ENCODE results near the gene SLC17A7. TPM values are rescaled to one million over a fixed set of nuclear protein-coding genes. Genes with fewer than 3 reads are reported as not detected.
A peak's percentile ranks its signal among the peaks of the same experiment; 100 is the strongest.

SLC17A7 gene
- total and polyA plus RNA-seq, 9 of the 15 experiments (the other 6 are each of a cell fraction or from before 2014, with no cell fraction given), result 1.1 to 15.7 (median 2.4) TPM

DNA sequence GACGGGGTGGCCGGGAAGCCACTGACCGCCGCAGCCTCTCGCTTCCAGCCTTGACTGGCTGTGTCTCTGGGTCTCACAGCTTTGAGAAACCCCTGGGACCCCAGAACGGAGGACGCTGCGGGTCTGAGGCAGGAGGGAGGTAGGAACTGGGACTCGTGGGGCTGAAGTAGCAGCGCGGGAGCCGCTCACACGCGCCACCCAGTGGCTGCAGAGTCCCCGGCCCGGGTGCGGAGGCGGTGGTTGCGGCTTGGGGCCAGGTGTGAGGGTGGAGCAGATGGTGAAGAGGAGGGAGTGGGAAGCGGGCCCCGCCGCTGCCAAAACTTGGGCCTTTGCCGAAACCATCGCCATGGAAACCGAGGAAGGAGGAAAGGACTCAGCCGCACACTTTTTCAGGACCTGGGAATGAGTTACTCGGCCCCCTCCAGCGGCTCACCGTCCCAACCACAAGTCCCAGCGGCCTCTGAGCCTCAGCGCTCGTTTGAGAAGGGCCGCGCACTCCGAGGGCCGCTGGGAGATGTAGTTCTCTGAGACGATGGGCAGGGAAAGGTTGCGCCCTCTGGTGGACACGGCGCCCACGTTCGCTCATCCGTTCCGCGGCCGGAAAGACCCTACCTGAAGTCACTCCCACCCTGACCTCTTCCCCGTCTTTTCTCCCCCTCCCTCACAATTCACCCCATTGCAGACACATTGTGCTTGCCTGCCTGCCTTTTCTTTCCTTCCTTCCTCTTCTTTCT, 2.2 kb upstream of the SLC17A7 start (continued):
- TF ChIP-seq ZMIZ1 (IDR thresholded peaks at IDR 0.05; ENCODE audit: low read depth in 2 of 2, low read length in 2 of 2), result peak in 1 of 2 experiments; percentile 23; a peak in 1 of 4 replicates
- TF ChIP-seq, protein P1, sequence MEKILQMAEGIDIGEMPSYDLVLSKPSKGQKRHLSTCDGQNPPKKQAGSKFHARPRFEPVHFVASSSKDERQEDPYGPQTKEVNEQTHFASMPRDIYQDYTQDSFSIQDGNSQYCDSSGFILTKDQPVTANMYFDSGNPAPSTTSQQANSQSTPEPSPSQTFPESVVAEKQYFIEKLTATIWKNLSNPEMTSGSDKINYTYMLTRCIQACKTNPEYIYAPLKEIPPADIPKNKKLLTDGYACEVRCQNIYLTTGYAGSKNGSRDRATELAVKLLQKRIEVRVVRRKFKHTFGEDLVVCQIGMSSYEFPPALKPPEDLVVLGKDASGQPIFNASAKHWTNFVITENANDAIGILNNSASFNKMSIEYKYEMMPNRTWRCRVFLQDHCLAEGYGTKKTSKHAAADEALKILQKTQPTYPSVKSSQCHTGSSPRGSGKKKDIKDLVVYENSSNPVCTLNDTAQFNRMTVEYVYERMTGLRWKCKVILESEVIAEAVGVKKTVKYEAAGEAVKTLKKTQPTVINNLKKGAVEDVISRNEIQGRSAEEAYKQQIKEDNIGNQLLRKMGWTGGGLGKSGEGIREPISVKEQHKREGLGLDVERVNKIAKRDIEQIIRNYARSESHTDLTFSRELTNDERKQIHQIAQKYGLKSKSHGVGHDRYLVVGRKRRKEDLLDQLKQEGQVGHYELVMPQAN (IDR thresholded peaks at IDR 0.05; ENCODE audit: borderline replicate concordance), result peak; percentile 55; the same call in 1 of the 2 replicates
- no peak for TF ChIP-seq ZNF3 (CRISPR knock-in tag; IDR thresholded peaks at IDR 0.05)
- peak; percentile 76; the same call in 1 of the 2 replicates for TF ChIP-seq TOE1 (IDR thresholded peaks at IDR 0.05; ENCODE audit: borderline replicate concordance)
- 0 out of 2 replicates have a peak, but pooled peaks have one; percentile 56 for TF ChIP-seq TOE1 (CRISPR knock-in tag; IDR thresholded peaks at IDR 0.05; ENCODE audit: borderline replicate concordance, low read depth)
- 0 out of 4 replicates have a peak, but pooled peaks of 1 of the 2 experiments have one; percentile 29 for TF ChIP-seq ARNT (IDR thresholded peaks at IDR 0.05)
- no peak for TF ChIP-seq SMAD1 (IDR thresholded peaks at IDR 0.05; ENCODE audit: low read depth, low read length, partially characterized antibody)
- TF ChIP-seq NRF1 (conservative IDR thresholded peaks at IDR 0.05 in 1 of 2, IDR thresholded peaks at IDR 0.05 in 1 of 2), result peak; percentile 52 to 63; a peak in 3 of 4 replicates
- peak; percentile 75 for TF ChIP-seq MBD2 (IDR thresholded peaks at IDR 0.05; ENCODE audit: borderline replicate concordance, low read depth)
- peak; percentile 57 for TF ChIP-seq CCNT2 (IDR thresholded peaks at IDR 0.05; ENCODE audit: borderline replicate concordance, extremely low read depth, insufficient read length, low read depth, low read length)
- no peak for TF ChIP-seq FOXM1 (IDR thresholded peaks at IDR 0.05; ENCODE audit: low read depth)
- TF ChIP-seq FOXM1 (CRISPR knock-in tag; IDR thresholded peaks at IDR 0.05; ENCODE audit: low read depth), result peak; percentile 83; the same call in 1 of the 2 replicates
- no peak for TF ChIP-seq HMG20A (CRISPR knock-in tag; conservative IDR thresholded peaks at IDR 0.05)
- peak; percentile 76 for TF ChIP-seq CBX1 (IDR thresholded peaks at IDR 0.05; ENCODE audit: low read depth)
- 0 out of 2 replicates have a peak, but pooled peaks have one; percentile 11 for TF ChIP-seq JUN (IDR thresholded peaks at IDR 0.05; ENCODE audit: borderline replicate concordance, low read depth, low read length)
- TF ChIP-seq JUN (CRISPR knock-in tag; IDR thresholded peaks at IDR 0.05; ENCODE audit: borderline replicate concordance), result no peak
- 0 out of 2 replicates have a peak, but pooled peaks have one; percentile 35 for TF ChIP-seq SMAD3 (CRISPR knock-in tag; conservative IDR thresholded peaks at IDR 0.05)
- peak; percentile 99 for TF ChIP-seq HCFC1 (IDR thresholded peaks at IDR 0.05; ENCODE audit: low read depth, low read length)
- TF ChIP-seq BCOR (IDR thresholded peaks at IDR 0.05), result peak; percentile 42; the same call in 1 of the 2 replicates
- no peak for TF ChIP-seq ZNF23 (CRISPR knock-in tag; IDR thresholded peaks at IDR 0.05)
- TF ChIP-seq CC2D1A (IDR thresholded peaks at IDR 0.05), result peak; percentile 65
- TF ChIP-seq STAG1 (CRISPR knock-in tag; IDR thresholded peaks at IDR 0.05; ENCODE audit: borderline replicate concordance), result 0 out of 2 replicates have a peak, but pooled peaks have one; percentile 22
- TF ChIP-seq SMC3 (conservative IDR thresholded peaks at IDR 0.05; ENCODE audit: insufficient read depth, low read depth, low read length), result peak; percentile 80
- no peak for TF ChIP-seq RBM17 (IDR thresholded peaks at IDR 0.05; ENCODE audit: borderline replicate concordance, low read depth, low read length)
